ENCODE measurements around the gene SIAH1. TPM values are rescaled to one million over a fixed set of nuclear protein-coding genes. Genes with fewer than 3 reads are reported as not detected.

Gene SIAH1
- total RNA-seq, 1 experiment from 2014 or later = 22.7 TPM

DNA sequence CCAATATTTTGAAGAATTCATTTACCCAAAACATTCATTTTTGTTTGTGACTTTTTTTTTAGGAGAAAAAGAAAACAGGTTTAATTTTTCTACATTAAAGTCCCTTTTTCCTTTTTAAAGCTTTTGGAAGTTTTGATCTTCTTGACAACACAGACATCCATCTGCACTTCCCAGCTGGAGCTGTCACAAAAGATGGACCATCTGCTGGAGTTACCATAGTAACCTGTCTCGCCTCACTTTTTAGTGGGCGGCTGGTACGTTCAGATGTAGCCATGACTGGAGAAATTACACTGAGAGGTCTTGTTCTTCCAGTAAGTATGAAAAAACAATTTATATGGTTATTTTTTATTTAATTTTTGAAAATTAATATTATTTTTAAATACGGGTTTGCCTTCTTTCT lies 37.2 kb downstream of the SIAH1 start:
- no TSS peak for BruUV-seq (replicated peaks)

More for the DNA sequence above, 37.2 kb downstream of the SIAH1 start:
- H3K4me2 ChIP-seq (ENCODE audit: low read length) = no peak overlapping the region
- H3K27ac ChIP-seq (ENCODE audit: low read depth, low read length) = no peak overlapping the region
- H3K9me2 ChIP-seq (ENCODE audit: insufficient read depth) = no peaks in the 10 kb centered on the region
- no peak overlapping the region for H3K9ac ChIP-seq (ENCODE audit: low read length)
- ChIA-PET CTCF (no interaction called here), POLR2A (no interaction called here), RAD21 (ENCODE audit: low non-redundant PET in 1 of 2, low total read pairs in 2 of 2, uncharacterized antibody in 2 of 2, unreplicated experiment in 2 of 2) (no interaction called here)
- no peak overlapping the region for H2AFZ ChIP-seq (ENCODE audit: low read depth, low read length, poor library complexity, severe bottlenecking)
- peaks cover 11 to 13% of the 10 kb centered on the region in 2 experiments; a peak in 2 of 4 replicates for H3K36me3 ChIP-seq (ENCODE audit: control insufficient read depth in 1 of 2, insufficient read depth in 2 of 2, low read length in 2 of 2)
- intact Hi-C loops (cut with micrococcal nuclease) = no loop called here
- no peak for ATAC-seq
- H4K20me1 ChIP-seq (ENCODE audit: insufficient read depth) = no peaks in the 10 kb centered on the region; the same call in 1 of the 2 replicates
- H3K79me2 ChIP-seq (ENCODE audit: insufficient read depth, low read length) = 0 out of 2 replicates have a peak, but pooled peaks cover 7% of the 10 kb centered on the region
- no peak for TF ChIP-seq ZBTB33 (IDR thresholded peaks at IDR 0.05; ENCODE audit: extremely low read depth, insufficient replicate concordance, low read length)
- TF ChIP-seq SIN3A (IDR thresholded peaks at IDR 0.05; ENCODE audit: low read depth) = no peak
- no peak for TF ChIP-seq REST (IDR thresholded peaks at IDR 0.05; ENCODE audit: low read depth)
- TF ChIP-seq JUND (IDR thresholded peaks at IDR 0.05) = no peak
- TF ChIP-seq ELF1 (IDR thresholded peaks at IDR 0.05; ENCODE audit: borderline replicate concordance, low read depth) = no peak
- TF ChIP-seq ZFX (IDR thresholded peaks at IDR 0.05) = no peak
- no peak for TF ChIP-seq MAX (IDR thresholded peaks at IDR 0.05)
- no peak for TF ChIP-seq FOSL1 (IDR thresholded peaks at IDR 0.05; ENCODE audit: low read depth)
- TF ChIP-seq ATF3 (IDR thresholded peaks at IDR 0.05) = no peak
- TF ChIP-seq RAD21 (IDR thresholded peaks at IDR 0.05; ENCODE audit: low read depth) = no peak
- TF ChIP-seq POLR2AphosphoS5 (IDR thresholded peaks at IDR 0.05; ENCODE audit: low read depth, low read length) = no peak
- no peak for TF ChIP-seq YY1 (IDR thresholded peaks at IDR 0.05; ENCODE audit: extremely low read depth, insufficient replicate concordance, low read depth, low read length)
- TF ChIP-seq TCF7L2 (IDR thresholded peaks at IDR 0.05; ENCODE audit: borderline replicate concordance, extremely low read depth, insufficient read depth, insufficient read length) = no peak
- TF ChIP-seq ZNF274 (IDR thresholded peaks at IDR 0.05; ENCODE audit: low read depth, low read length) = no peak
- TF ChIP-seq EZH2 (IDR thresholded peaks at IDR 0.05) = no peak
- no peak for DNase-seq (ENCODE audit: low read depth, low spot score)
- no peaks in the 10 kb centered on the region; a peak in 1 of 4 replicates for H3K4me1 ChIP-seq (ENCODE audit: control insufficient read depth in 1 of 2, insufficient read depth in 2 of 2, low read length in 2 of 2)
- H3K4me3 ChIP-seq (replicated peaks in 1 of 2; ENCODE audit: low read depth in 1 of 2, low read length in 2 of 2) = no peak overlapping the region
- no peaks in the 10 kb centered on the region for H3K9me3 ChIP-seq (ENCODE audit: control insufficient read depth in 1 of 2, insufficient read depth in 1 of 2, low read depth in 1 of 2, low read length in 2 of 2)
- no peaks in the 10 kb centered on the region for H3K27me3 ChIP-seq (ENCODE audit: insufficient read depth, low read length)
